Measurements from ENCODE around the gene REXO4.

The REXO4 gene

DNA sequence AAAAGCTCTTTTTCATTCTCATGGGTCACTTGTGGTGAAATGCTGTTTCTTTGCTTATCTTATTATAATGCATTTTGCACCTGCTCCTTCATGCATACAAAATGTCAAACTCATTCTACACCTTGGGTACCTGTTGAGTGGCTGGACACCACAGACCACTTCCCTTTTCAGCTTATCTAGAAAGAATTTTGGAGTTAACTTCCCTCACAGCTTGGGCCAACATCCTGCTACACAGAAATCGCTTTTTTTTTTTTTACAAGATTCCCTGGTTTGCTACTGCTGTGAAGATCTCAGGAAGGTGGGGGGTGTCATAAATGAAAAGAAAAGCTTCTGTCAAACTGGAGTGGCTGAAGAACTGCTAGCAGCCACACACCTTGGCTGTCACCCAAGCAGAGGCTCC lies 2.6 kb downstream of the REXO4 start:
- no peak for DNase-seq (ENCODE audit: extremely low spot score)
- TF ChIP-seq, protein P1, sequence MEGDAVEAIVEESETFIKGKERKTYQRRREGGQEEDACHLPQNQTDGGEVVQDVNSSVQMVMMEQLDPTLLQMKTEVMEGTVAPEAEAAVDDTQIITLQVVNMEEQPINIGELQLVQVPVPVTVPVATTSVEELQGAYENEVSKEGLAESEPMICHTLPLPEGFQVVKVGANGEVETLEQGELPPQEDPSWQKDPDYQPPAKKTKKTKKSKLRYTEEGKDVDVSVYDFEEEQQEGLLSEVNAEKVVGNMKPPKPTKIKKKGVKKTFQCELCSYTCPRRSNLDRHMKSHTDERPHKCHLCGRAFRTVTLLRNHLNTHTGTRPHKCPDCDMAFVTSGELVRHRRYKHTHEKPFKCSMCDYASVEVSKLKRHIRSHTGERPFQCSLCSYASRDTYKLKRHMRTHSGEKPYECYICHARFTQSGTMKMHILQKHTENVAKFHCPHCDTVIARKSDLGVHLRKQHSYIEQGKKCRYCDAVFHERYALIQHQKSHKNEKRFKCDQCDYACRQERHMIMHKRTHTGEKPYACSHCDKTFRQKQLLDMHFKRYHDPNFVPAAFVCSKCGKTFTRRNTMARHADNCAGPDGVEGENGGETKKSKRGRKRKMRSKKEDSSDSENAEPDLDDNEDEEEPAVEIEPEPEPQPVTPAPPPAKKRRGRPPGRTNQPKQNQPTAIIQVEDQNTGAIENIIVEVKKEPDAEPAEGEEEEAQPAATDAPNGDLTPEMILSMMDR (IDR thresholded peaks at IDR 0.05; ENCODE audit: control extremely low read depth, extremely low read depth, low read depth, missing control alignments), result no peak
- ChIA-PET POLR2A (no interaction called here), CTCF (interaction anchor here (2.8 kb wide), 1 partner anchor 11 kb away, joined by 8 read pairs; no protein-coding TSS in a partner anchor)

DNA sequence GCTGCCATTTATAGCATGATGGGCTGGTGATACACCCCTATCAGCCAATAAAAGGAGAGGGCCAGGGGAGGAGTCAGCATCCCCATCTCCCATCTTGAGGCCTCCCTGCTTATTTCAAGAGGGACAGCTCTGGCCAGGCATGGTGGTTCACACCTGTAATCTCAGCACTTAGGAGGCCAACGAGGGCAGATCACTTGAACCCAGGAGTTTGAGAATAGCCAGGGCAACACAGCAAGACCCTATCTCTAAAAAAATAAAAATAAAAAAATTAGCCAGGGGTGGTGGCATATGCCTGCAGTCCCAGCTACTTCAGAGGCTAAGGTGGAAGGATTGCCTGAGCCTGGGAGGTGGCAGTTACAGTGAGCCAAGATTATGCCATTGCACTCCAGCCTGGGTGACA lies 9.8 kb downstream of the REXO4 start:
- CTCF ChIA-PET, result interaction anchor here (0.8 kb wide), 1 partner anchor 11 kb away, joined by 3 read pairs; no protein-coding TSS in a partner anchor
- no peak for DNase-seq (ENCODE audit: extremely low spot score)
- POLR2A ChIA-PET, result no interaction called here
- TF ChIP-seq, protein P1 (IDR thresholded peaks at IDR 0.05; ENCODE audit: control extremely low read depth, extremely low read depth, low read depth, missing control alignments), result no peak

DNA sequence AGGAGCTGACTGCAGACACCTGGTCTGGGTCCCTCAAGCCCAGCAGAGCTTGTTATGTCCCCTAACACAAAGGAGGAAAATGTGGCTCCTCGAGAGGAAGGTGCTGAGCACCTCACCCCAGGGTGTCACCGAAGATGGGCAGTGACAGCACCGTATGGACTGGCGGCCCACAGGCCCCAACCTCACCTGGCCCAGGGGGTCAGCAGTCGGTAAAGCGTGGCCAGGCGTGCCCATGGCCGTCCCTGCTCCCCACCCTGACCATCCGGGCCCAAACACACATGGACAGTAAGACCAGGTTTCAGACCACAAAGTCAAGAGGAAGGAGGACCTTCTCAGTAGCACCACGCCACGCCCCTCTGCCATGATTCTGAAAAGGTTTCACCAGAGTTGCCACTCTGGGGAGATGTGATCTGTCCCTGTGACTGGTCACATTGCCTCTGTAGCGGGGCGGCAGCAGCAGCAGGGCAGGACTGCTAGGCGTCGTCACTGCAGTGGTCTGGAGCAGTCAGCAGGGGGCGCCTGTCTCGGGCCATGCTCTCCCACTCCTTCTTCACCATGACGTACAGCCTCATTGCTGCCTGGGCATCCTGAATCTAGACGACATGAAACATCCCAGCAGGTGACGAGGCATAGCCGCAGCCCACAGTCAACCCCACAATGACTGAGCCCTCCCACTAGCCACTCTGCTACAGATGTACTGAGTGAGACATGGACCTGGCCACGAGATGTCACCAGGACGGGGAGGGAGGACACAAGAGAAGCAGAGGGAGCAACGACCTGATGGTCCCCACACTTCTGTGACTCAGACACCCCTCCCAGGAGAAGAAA lies 11.1 kb downstream of the REXO4 start:
- CTCF ChIA-PET, result interaction anchor here (0.6 to 1.2 kb wide), 7 partner anchors 8 to 78 kb away, joined by 3 to 6 read pairs (median 3); partner anchors contain the start of gene REXO4
- TF ChIP-seq, protein P1 (IDR thresholded peaks at IDR 0.05; ENCODE audit: control extremely low read depth, extremely low read depth, low read depth, missing control alignments), result peak; percentile 95

DNA sequence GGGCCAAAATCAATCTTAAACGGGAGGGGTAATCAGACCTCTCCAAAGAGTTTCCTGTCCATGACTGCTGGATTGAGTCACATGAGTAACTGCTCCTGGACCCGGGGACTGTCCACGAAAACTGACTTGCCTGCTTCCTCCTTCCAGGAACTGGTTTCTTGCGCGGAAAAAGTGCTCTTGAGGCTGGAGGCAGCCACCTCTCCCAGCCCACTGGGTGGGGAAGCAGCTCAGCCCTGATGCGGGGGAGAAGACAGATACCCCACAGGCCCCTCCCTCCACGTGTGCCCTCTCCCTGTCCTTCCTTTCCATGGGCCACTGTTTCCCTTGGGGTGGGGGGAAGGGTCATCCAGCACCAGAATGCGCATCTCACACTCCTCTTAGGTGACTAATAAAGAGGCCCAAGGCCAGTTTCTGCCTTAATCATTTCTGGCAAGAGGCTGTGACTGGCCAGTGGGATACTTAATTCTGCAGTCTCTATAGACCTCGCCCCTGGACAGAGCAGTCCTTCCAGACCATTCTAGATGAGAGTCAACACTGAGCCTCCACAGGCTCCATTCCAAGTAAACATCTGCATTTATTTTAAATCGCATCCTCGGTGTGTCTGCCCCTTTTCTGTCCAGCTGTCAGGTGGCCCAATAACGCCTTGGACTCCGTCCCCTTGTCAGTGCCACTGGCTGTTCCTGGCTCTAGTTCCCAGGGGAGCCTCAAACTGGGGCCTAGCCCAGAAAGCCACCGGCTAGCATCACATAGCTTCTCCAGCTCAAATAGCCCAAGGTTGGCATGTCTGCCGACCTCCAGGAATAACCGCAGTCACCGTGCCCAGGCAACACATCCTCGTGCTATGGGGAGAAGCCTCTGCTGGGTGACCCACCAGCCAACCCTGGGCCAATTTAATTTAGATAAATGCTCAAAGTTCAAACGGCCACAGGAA lies 12.0 kb downstream of the REXO4 start:
- CTCF ChIA-PET, result interaction anchor here (0.6 to 1.9 kb wide), 9 partner anchors 7 to 81 kb away, joined by 3 to 8 read pairs (median 4); partner anchors contain the start of gene REXO4
- TF ChIP-seq, protein P1 (IDR thresholded peaks at IDR 0.05; ENCODE audit: control extremely low read depth, extremely low read depth, low read depth, missing control alignments), result no peak
- POLR2A ChIA-PET, result no interaction called here
- DNase-seq (ENCODE audit: extremely low spot score), result no peak

More for the DNA sequence above, 11.1 kb downstream of the REXO4 start:
- peak; percentile 89 for DNase-seq (ENCODE audit: extremely low spot score)
- POLR2A ChIA-PET, result no interaction called here

DNA sequence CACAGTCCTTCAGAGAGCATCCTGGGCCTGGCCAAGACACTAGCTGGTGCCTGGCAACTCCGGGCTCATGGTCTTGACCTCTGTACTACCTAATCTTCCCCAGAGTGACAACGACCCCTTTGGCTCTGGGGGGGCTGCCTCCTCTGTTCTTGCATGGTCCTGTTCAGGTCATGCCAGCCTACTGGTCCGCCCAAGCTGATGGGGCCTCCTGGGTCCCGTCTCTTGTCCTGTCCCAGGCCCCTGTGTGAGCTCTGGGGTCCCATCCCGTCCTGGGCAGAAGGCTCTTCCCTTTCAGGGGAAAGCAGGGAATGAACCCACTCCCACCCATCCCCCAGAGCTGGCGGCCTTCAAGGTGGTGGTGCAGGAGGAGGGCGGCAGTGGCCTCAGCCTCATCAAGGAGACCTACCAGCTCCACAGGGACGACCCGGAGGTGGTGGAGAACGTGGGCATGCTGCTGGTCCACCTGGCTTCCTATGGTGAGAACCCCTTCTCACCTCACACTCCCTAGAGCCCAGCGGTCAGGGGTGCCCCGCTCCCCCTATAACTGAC lies 13.3 kb downstream of the REXO4 start:
- DNase-seq (ENCODE audit: extremely low spot score), result no peak
- TF ChIP-seq, protein P1 (IDR thresholded peaks at IDR 0.05; ENCODE audit: control extremely low read depth, extremely low read depth, low read depth, missing control alignments), result no peak
- ChIA-PET CTCF (interaction anchor here (0.7 to 1.9 kb wide), 6 partner anchors 9 to 218 kb away, joined by 3 to 8 read pairs (median 4); partner anchors contain the start of gene REXO4), POLR2A (no interaction called here)
